Activated CD8-positive, alpha-beta memory T cell treated with anti-CD3 and anti-CD28 coated beads for 48 hours (primary cell): ENCODE results near the gene KIAA1217.

Experiments
- DNase-seq, 3 experiments: peaks; one replicate each; pipeline ENCODE4 v3.0.0-alpha.2; 2020; ENCODE audit warnings: low read depth in 2 of 3, low spot score in 2 of 3

The KIAA1217 gene

GRCh38 chr10:24240041-24240751, 31.3 kb downstream of the KIAA1217 start:
- no peak for DNase-seq

- no peak for DNase-seq
These were observed 32.6 kb downstream of the KIAA1217 start for GRCh38 chr10:24241536-24242040.

GRCh38 chr10:24242562-24242961, 33.6 kb downstream of the KIAA1217 start:
- DNase-seq, result no peak

GRCh38 chr10:24246365-24246764, 37.4 kb downstream of the KIAA1217 start:
- no peak for DNase-seq

- DNase-seq, result no peak
These were observed 38.9 kb downstream of the KIAA1217 start for GRCh38 chr10:24247841-24248240.

GRCh38 chr10:24249829-24250415, 41.0 kb downstream of the KIAA1217 start:
- no peak for DNase-seq

- DNase-seq, result no peak
These were observed 42.6 kb downstream of the KIAA1217 start for GRCh38 chr10:24251547-24251946.

GRCh38 chr10:24254180-24254579, 45.2 kb downstream of the KIAA1217 start:
- no peak for DNase-seq

- no peak for DNase-seq
These were observed 46.4 kb downstream of the KIAA1217 start for GRCh38 chr10:24255115-24255880.

GRCh38 chr10:24255881-24256311, 47.0 kb downstream of the KIAA1217 start:
- DNase-seq, result no peak

GRCh38 chr10:24256619-24257107, 47.7 kb downstream of the KIAA1217 start:
- no peak for DNase-seq

GRCh38 chr10:24257588-24257987, 48.6 kb downstream of the KIAA1217 start:
- DNase-seq, result no peak

- no peak for DNase-seq
These were observed 50.6 kb downstream of the KIAA1217 start for GRCh38 chr10:24259365-24260130.

- DNase-seq, result no peak
These were observed 52.7 kb downstream of the KIAA1217 start for GRCh38 chr10:24261627-24262026.

- DNase-seq, result no peak
These were observed 54.1 kb downstream of the KIAA1217 start for GRCh38 chr10:24262929-24263590.

GRCh38 chr10:24269476-24269875, 60.5 kb downstream of the KIAA1217 start:
- no peak for DNase-seq

- no peak for DNase-seq
These were observed 63.4 kb downstream of the KIAA1217 start for GRCh38 chr10:24272374-24272773.

GRCh38 chr10:24277277-24277676, 68.3 kb downstream of the KIAA1217 start:
- DNase-seq, result no peak

GRCh38 chr10:24277771-24278170, 68.8 kb downstream of the KIAA1217 start:
- no peak for DNase-seq

GRCh38 chr10:24278176-24278889, 69.4 kb downstream of the KIAA1217 start:
- DNase-seq, result no peak
